HTR-8/SVneo (cell line): ENCODE data around the gene THSD7B.
"Not testable (repeated sequence)": the region's sequence is repeated elsewhere in the genome, so short reads cannot be mapped to it uniquely, and the experiment has no call there.

Source experiments
- DNase-seq: peaks from one replicate; pipeline ENCODE4 v3.0.0; 2011; ENCODE audit warnings: low spot score, mixed read lengths; ENCODE audit not compliant: insufficient read length
- FAIRE-seq: peaks from 2 replicates; lab custom pipeline; 2011; peaks lifted over from hg19 to GRCh38; lab: Jason Lieb, UNC

The THSD7B gene

DNA sequence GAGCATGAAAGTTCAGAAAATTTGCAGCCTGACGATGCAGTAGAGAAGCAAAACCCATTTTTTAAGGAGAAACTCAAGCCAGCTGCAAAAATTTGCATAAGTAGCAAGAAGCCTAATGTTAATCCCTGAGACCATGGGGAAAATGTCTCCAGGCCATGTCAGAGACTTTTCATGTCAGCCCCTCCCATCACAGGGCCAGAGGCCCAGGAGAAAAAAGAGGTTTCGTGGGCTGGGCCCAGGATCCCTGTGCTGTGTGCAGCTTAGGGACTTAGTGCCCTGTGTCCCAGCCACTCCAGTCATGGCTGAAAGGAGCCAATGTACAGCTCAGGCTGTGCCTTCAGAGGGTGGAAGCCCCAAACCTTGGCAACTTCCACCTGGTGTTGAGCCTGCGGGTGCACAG lies 533.0 kb downstream of the THSD7B start:
- DNase-seq (no peak), FAIRE-seq (no peak)

DNA sequence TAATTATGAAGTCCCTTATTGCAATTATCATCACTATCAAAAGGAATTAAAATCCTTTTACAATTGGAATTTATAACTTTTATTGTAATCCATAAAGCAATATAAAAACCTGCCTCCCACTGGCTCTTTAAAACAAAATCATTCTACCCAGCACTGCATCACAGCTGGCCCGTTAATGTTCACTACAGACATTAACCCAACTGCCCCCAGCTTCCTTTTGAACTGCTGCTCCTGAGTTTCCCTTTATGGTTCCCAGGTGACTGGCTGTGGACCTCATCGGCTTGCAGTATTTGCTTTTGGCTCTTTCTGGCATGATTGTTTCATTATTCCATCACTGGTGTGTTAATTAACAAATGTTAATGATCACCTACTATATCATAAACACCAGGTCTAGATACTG lies 535.6 kb downstream of the THSD7B start:
- FAIRE-seq (no peak), DNase-seq (no peak)

DNA sequence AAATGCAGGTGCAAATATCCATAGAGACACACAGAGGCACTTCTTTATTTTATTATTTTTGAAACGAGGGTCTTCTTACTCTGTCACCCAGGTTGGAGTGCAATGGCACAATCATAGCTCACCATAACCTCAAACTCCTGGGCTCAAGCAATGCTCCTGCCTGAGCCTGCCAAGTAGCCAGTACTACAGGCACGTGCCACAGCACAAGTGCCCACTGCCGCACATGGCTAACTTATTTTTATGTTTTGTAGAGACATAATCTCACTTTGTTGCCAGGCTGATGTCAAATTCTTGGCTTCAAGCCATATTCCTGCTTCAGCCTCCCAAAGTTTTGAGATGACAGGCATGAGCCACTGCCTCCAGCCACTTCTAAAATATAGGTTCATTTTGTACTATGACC lies 537.6 kb downstream of the THSD7B start:
- no peak for FAIRE-seq
- no peak for DNase-seq

DNA sequence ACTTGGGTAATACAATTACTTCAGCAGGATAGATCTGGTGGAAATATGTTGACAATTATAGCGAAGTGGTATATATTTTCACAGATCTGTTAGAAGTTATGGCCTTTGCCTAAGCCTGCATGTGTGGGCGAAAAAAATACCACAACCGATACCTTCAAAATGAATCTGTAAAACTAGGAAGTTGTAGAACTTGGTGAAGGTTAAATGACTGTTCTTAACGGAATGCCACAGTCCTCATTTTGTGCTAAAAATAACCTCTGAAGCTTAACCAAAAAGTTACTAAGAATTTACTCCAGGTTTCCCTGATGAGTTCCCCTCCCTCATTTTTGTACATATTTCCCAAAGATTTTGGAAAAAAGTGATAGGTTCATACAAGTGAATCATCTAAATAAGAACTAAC lies 550.7 kb downstream of the THSD7B start:
- DNase-seq (no peak), FAIRE-seq (no peak)

DNA sequence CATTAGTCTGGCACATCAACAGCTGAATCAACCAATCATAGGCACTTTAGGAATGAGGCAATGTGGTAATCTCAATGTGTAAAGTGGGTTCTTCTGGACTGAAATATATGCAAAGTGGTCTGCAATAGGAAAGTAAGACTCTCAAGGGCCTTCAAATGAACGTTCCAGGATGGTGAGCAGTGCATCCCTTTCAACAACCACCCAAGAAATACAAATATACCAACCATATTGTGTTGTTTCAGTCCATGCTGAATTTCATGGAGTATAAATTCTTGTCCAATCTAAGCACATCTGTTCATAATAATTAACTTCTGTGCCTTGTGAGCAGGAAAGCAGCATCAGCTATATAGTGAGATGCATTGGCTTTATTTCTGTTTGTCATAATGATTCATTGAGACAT lies 556.2 kb downstream of the THSD7B start:
- no peak for FAIRE-seq
- DNase-seq: no peak

DNA sequence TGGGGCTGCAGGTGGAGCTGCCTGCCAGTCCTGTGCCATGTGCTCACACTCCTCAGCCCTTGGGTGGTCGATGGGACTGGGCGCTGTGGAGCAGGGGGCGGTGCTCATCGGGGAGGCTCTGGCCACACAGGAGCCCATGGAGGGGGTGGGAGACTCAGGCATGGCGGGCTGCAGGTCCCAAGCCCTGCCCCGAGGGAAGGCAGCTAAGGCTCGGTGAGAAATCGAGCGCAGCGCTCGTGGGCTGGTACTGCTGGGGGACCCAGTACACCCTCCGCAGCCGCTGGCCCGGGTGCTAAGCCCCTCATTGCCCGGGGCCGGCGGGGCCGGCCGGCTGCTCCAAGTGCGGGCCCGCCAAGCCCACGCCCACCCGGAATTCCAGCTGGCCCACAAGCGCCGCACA lies 566.2 kb downstream of the THSD7B start:
- not testable (repeated sequence) for DNase-seq, FAIRE-seq

DNA sequence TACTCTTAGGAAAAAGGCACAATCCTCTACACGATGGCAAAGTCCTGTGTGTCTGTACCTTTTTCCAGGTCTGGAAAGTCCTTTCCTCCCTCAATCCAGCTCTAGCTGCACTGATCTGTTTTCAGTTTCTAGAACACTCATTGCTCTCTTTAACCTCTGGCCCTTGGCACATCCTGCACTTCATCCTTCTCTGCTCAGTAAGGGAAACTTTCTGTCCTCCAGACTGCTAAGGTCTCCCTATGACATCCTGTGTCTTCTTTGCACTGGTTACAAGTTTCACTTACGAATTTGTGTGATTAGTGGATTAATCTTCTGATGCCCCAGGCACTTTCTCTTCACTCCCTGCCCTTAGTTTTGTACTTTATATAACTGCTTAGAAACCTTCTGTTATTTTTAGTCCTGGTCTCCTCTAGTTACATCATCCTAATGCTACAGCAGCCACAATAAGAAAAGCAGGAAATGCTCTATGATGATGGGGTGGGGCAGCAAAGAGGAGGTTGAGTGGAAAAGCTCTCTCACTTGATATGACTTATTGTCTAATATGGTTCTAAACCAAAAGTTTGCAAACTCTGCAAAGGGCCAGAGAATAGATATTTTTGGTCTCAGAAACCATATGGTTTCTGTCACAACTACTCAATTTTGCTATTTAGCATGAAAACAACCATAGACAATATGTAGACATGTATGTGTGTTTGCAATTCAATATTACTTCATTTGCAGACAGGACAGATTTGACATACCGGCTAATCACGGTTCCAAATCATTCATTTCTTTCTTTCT lies 568.2 kb downstream of the THSD7B start:
- FAIRE-seq: no peak
- peak; percentile 2 for DNase-seq

DNA sequence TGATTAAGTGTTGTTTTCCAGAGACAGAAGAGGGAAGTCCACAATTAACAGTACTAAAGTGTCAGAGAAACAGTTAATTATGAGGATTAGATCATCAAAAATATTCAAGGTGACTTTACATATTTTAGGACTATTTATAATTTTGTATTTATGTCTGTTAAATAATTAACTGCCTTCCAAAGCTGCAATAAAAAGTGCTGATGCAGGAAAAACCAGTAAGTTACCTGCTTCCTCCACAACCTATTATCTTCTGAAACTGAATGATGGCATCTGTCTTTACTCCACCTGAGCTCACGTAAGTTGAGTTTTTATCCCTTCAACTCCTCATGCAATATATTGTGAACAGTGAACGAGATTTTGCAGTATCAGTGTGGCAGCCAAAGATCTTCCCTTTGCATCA lies 570.7 kb downstream of the THSD7B start:
- DNase-seq (no peak), FAIRE-seq (no peak)

DNA sequence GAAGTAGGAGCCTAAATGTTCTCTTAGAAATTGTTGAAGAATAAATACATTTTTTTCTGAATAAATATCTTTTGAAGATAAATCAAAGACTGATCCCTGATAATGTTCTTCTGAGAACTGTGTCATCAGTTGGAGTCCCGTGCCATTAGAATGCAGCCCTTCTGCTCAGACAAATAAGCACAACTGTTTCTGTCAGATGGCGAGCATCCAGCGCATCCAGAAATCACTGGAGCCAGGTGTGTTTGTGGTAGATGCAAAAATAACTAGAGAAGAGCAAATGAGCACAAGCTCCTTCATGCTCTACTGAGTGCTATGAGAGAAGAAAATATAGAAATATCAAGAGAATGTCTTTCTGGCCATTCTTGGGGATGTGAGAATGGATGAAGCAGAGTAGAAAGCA lies 573.7 kb downstream of the THSD7B start:
- FAIRE-seq: no peak
- no peak for DNase-seq

DNA sequence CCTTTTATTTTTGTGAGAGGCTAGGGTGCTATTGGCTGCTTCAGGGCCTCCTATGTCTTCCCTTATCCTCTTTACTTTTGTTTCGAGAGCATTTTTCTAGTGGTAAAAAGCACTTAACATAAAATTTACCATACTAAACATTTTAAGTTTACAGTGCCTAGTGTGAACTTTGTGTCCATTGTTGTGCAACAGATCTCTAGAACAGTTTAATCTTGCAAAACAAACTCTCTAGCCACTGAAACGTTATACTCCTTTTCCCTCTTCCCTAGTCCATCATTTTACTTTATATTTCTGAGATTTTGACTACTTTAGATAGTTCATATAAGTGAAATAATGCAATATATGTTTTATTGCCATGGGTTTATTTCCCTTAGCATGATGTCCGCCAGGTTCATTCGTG lies 580.6 kb downstream of the THSD7B start:
- FAIRE-seq: no peak
- DNase-seq: no peak

DNA sequence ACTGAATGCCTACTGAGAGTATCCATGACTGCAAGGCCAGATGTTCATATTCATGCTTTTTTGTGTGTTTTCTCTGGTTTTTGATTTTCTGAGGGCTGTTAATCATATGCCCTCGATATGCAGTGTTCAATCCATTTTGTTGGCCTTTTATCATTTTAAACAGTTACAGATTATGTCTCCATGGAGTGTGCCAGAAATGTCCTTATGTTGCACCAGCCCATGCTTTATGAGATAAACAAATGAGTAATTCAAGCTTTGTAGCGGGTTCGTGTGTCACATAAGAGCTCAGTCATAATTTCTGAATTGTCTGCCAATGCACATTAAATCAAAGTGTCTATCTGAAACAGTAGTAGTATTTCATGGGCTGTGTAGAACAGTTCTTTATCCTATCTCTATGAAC lies 583.0 kb downstream of the THSD7B start:
- no peak for DNase-seq
- FAIRE-seq: no peak

DNA sequence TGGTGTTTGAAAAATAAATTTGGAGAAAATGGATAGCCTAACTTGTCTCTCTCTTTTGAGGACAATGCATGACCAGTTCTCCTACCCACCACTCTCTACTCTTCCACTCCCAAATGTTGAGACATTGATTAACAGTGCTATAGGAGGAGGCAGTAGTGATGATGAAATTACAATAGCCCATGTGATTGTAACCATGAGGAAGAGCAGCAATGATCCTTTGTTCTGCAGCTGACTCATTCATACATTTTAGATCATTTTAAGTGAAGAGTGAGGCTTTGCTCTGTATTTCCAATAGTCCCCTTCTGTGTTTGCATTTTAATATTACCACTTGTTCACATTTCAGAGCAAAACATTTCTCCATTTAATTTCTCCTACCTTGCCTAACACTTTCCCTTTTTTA lies 592.3 kb downstream of the THSD7B start:
- DNase-seq: no peak
- no peak for FAIRE-seq

DNA sequence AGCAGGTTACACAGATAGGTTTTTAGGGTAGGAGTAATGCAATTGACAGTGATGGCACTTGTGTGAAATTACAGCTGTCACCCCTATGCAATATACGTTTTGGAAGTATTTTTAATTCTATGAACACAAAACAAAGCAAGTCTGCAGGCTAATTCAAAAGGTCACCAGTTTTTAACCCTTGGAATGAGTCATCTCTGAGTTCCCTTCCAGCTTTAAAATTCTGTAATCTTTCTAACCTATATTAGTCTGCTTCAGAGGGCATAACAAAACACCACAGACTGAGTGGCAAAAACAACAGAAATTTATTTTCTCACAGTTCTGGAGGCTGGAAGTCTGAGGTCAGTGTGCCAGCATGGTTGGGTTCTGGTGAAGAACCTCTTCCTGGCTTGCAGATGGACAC lies 602.0 kb downstream of the THSD7B start:
- DNase-seq (no peak), FAIRE-seq (no peak)

DNA sequence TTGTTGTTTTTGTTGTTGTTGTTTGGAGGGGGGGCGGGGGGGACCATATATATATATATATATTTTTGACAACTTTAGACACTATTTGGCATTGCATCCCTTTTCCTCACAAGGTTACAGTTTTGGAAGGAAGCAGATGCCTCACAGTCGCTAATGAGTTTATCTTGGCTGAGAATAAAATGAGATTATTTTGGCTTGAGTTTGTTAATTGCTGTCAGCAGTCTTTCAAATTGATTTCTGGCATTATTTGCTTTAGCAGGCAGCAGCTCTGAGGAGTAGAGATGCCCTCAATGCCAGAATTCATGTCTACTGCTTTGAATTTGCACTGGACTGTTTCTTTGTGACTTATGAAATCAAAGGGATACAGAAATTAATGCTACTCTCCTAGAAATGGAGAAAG lies 603.8 kb downstream of the THSD7B start:
- FAIRE-seq (no peak), DNase-seq (no peak)

DNA sequence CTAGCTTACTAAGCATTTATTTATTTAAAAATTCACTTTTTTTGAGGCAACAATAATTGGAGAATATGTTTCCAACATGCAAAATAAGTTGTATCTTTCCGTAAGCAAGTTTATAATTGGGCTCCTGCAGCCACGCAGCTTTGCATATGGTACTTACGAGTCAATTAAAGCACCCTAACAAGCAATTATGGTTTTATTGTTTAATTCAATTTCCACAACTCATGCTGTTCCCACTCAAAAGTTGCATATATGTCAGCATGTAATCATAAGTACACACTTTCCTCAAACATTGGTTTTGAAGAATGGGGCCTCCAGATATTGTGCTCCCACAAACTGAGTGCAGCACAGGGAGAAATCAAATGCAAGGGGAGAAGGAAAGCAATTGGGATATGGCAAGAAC lies 613.8 kb downstream of the THSD7B start:
- FAIRE-seq (no peak), DNase-seq (no peak)

DNA sequence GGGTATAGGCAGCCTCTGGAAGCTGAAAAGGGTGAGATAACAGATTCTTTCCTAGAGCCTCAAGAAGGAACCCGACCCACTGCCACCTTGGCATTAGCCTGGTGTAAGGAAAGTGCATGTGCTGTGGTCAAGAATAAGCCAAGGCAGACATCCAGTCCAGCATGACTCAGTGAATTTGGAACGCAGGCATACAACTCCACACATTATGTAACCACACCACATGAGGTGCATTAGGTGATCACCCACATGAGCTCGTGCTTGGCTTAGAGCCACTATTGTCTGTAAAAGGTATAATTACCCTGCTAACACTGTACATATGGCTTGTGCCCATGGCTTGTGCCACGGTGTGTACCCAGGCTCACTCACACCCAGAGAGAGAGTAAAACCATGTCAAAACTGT lies 615.3 kb downstream of the THSD7B start:
- no peak for DNase-seq
- no peak for FAIRE-seq

DNA sequence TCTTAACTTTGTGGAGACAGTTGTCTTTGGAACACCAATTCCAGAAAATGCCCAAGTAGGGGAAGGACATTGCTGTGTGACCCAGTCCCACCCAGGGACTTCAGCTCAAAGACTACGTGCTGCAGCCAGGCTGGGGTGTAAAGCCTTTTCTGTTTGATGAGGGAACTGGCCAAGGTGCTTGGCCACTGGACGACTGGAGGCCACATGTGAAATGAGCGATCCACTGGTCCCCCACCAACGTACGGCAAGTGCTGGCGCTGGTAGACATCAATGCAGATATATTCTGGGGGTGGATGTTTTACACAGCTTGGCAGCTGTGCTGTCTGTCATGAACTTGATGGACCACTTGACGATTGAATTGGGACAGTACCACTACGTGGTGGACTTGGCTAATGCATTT lies 616.4 kb downstream of the THSD7B start:
- FAIRE-seq: no peak
- no peak for DNase-seq

DNA sequence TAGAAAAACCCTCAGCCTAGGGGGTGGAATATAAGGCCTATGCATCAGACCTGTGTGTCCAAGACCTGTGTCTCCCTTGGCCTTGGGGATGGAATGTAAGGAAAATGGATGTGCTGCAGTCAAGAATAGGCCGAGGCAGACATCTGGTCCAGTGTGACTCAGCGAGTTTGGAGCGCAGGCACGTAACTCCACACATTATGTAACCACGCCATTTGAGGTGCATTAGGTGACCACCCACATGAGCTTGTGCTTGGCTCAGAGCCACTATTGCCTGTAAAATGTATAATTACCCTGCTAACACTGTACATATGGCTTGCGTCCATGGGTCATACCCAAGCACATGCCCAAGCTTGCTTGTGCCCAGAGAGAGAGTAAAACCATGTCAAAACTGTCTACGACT lies 618.0 kb downstream of the THSD7B start:
- DNase-seq: no peak

DNA sequence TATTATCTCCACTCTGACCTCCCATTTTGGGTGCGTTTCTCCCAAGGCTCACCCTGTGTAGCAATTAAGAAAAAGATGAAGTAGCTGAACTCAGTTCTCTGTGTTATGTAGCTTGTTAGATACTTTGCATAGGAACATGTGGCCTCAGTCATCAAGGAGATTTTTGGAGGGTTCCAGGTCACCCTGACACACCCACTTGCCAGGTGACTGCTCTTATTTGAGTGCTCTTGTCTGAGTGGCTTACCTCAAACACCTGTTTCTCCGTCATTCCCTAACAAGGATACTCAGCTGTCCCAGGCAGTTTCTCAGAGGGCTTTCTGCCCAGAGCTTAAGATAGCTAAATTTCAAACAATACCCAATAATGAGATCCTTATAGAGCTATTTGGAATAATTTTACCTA lies 621.7 kb downstream of the THSD7B start:
- DNase-seq (no peak), FAIRE-seq (no peak)

More for the DNA sequence above, 618.0 kb downstream of the THSD7B start:
- no peak for FAIRE-seq

DNA sequence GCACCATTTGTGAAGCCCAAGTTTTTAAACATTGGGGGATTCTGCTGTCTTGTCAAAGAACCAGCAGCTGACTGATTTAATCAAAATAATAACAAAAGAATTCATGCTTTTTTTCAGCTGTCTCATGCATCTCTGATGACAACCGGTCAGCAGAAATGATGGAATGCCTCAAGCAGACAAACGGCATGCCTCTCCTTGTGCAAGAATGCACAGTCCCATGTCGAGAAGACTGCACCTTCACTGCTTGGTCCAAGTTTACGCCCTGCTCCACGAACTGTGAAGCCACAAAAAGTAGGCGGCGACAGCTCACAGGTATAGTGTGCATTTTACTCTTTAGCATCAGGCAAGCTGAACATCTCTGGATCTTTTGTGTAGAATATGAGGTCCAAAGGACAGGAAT lies 640.2 kb downstream of the THSD7B start:
- DNase-seq (no peak), FAIRE-seq (no peak)

DNA sequence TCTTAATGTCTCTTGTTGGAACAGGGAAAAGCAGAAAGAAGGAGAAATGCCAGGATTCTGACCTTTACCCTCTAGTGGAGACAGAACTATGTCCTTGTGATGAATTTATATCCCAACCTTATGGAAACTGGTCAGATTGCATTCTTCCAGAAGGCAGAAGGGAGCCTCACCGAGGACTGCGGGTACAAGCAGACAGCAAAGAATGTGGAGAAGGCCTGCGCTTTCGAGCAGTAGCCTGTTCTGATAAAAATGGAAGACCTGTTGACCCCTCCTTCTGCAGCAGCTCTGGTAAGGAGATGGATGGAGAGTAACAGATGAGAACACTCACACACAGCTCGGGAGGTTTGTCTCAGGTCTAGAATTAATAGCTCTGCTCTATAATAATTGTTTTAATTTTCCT lies 646.2 kb downstream of the THSD7B start:
- FAIRE-seq (no peak), DNase-seq (no peak)

DNA sequence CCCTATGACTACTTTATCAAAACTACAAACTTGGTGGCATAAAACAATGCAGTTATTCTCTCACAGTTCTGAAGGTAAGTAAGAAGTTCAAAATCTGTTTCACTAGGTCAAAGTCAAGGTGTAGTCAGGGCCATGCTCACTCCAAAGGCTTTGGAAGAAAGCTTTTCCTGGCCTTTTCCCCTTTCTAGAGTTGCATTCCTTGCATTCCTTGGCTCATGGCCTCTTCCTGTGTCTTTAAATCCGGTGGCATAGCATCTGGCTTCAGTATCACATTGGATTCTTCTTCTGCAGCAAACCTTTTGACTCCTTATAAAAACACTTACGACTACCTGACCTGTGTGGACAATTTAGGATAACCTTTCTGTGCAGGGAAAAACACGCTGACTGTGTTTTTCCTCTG lies 655.4 kb downstream of the THSD7B start:
- DNase-seq: no peak

DNA sequence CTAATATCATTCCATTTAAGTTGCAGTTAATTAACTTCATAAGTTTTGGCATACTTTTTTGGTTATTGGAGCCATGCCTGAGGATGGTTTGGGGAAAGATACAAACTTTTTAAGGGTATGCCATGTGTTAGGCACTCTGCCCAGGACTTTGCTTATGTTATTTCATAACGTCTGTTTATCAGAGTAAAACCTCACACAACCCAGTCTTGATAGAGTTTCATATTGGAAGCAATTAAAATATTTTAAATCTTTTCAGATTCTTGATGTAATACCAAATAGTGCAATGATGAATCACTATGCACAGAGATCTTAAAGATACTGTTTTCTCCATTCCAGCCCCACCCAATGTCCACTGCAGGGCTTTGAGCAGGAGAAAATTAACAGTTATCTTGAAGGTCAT lies 669.8 kb downstream of the THSD7B start:
- DNase-seq: no peak
- no peak for FAIRE-seq

More for the DNA sequence above, 655.4 kb downstream of the THSD7B start:
- no peak for FAIRE-seq
